ENCODE data around the gene AMPD3. TPM values are rescaled to one million over a fixed set of nuclear protein-coding genes. Genes with fewer than 3 reads are reported as not detected.

The AMPD3 gene
- total RNA-seq, 1 experiment from 2014 or later, result 5.9 TPM

DNA sequence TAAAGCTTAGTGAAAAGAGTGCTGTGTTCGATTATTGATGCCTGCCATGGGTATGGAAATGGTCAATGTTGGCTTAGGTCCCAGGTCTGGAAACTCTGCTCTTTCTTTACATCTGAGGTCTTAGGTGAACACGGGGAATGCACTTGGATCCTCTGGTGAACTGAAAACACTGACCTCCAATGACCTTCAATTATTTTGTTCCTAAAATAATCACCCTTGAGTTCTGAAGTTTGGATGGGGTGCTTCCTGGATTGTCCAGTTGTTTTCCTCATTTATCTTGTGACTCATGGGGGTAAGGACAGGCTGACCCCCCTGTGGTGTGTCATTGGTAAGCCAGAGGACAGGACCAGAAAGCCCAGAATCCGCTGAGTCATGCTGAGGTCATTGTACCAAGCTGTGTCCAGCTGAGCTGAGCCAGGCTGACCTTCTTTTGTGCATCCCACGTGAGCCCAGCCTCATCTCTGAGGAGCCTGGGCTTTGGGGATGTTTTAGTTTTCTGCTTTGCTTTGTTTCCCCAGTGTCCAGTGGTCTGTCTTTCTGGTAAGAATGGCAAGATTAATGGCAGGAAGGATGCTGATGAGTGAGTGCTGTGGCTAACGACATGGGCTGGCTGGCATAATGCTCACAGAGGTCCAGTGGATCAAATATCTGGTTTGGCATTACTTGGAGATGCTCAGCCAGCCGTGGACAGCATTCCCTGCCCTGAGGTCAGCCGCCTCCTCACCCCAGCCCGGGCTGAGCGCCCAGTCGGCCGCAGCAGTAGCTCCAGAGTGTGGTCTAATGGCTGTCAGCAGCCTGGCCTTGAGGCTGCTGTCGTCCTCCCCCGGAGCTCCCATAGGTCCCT is 35.6 kb downstream of the AMPD3 start:
- Histone ChIP-seq H4K91ac (ENCODE audit: insufficient read length, low read depth, low read length) (no peak overlapping the region), H4K5ac (ENCODE audit: insufficient read length, low read depth, low read length) (no peak overlapping the region), H3K4ac (ENCODE audit: low read depth, low read length) (no peak overlapping the region), H2BK20ac (ENCODE audit: low read depth, low read length, poor library complexity, severe bottlenecking) (no peak overlapping the region), H3K9me3 (ENCODE audit: control insufficient read depth, low read depth, low read length) (no peaks in the 10 kb centered on the region), H3K18ac (ENCODE audit: insufficient read length, low read depth, low read length) (no peak overlapping the region), H2BK15ac (ENCODE audit: low read depth, low read length) (no peak overlapping the region), H3K23me2 (ENCODE audit: insufficient read length, low read depth, low read length, poor library complexity, severe bottlenecking) (no peaks in the 10 kb centered on the region), H3K79me1 (ENCODE audit: insufficient read depth, low read depth, low read length, poor library complexity, severe bottlenecking) (no peaks in the 10 kb centered on the region), H3K27ac (ENCODE audit: insufficient read length, low read depth, low read length) (no peak overlapping the region), H3K4me1 (ENCODE audit: insufficient read depth, low read length) (peaks cover 3% of the 10 kb centered on the region; the same call in 1 of the 2 replicates), H3K14ac (ENCODE audit: insufficient read depth, low read length) (no peak overlapping the region; the same call in 1 of the 2 replicates), H2AFZ (ENCODE audit: low read length) (no peak overlapping the region), H2BK12ac (ENCODE audit: insufficient read length, low read depth, low read length) (no peak overlapping the region), H3T11ph (ENCODE audit: low read length) (no peak overlapping the region), H3K56ac (ENCODE audit: insufficient read length, low read depth, low read length) (no peak overlapping the region), H3K79me2 (ENCODE audit: insufficient read depth, low read length) (no peaks in the 10 kb centered on the region), H3K4me2 (ENCODE audit: insufficient read depth, insufficient read length, low read length) (no peak overlapping the region), H3K9ac (ENCODE audit: extremely low read depth, insufficient read length, low read length) (no peak overlapping the region), H2AK5ac (ENCODE audit: insufficient read length, low read length) (no peak overlapping the region), H3K23ac (ENCODE audit: insufficient read length, low read depth, low read length) (no peak overlapping the region), H2BK120ac (ENCODE audit: low read depth, low read length, poor library complexity, severe bottlenecking) (no peak overlapping the region), H4K8ac (replicated peaks; ENCODE audit: insufficient read length, low read depth, low read length) (no peak overlapping the region), H4K20me1 (ENCODE audit: control insufficient read depth, insufficient read depth, insufficient read length) (no peaks in the 10 kb centered on the region), H2BK5ac (ENCODE audit: insufficient read length, low read length) (no peak overlapping the region), H3K27me3 (ENCODE audit: insufficient read depth, low read length) (no peaks in the 10 kb centered on the region)
- no peaks in the 10 kb centered on the region for H3K9me3 Mint-ChIP-seq
- peak; percentile 27 for DNase-seq
- peak overlapping the region in 1 of 3 experiments; percentile 83; a peak in 2 of 7 replicates for H3K27ac Mint-ChIP-seq
- H3K27me3 Mint-ChIP-seq (ENCODE audit: low read depth), result no peaks in the 10 kb centered on the region
- peaks cover 9 to 21% (median 11%) of the 10 kb centered on the region in 3 experiments for H3K36me3 Mint-ChIP-seq (ENCODE audit: insufficient read depth in 1 of 3, low read depth in 3 of 3)
- no CpG with 5 or more reads among the region's 13 CpGs for WGBS (ENCODE audit: extremely low coverage, insufficient read length, low lambda C conversion rate)
- TF ChIP-seq, protein P1, sequence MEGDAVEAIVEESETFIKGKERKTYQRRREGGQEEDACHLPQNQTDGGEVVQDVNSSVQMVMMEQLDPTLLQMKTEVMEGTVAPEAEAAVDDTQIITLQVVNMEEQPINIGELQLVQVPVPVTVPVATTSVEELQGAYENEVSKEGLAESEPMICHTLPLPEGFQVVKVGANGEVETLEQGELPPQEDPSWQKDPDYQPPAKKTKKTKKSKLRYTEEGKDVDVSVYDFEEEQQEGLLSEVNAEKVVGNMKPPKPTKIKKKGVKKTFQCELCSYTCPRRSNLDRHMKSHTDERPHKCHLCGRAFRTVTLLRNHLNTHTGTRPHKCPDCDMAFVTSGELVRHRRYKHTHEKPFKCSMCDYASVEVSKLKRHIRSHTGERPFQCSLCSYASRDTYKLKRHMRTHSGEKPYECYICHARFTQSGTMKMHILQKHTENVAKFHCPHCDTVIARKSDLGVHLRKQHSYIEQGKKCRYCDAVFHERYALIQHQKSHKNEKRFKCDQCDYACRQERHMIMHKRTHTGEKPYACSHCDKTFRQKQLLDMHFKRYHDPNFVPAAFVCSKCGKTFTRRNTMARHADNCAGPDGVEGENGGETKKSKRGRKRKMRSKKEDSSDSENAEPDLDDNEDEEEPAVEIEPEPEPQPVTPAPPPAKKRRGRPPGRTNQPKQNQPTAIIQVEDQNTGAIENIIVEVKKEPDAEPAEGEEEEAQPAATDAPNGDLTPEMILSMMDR (conservative IDR thresholded peaks at IDR 0.05), result no peak
- no peak overlapping the region for H3K4me3 Mint-ChIP-seq
- H3K4me1 Mint-ChIP-seq, result peaks cover 22 to 27% of the 10 kb centered on the region in 2 experiments
